Stomach (tissue), 4 donors: ENCODE data around the gene USP7.

Experiments
- POLR2A ChIP-seq, 4 donors: fragments of 450-650 bp; IDR thresholded peaks; one replicate each; pipeline ENCODE4 v1.6.1; 2016; ENCODE audit warnings: antibody characterized with exemption in 4 of 4, control low read depth in 2 of 4, mild to moderate bottlenecking in 1 of 4, moderate library complexity in 1 of 4
- POLR2AphosphoS5 ChIP-seq, 3 donors: sonication (generic); formaldehyde crosslinking; IDR thresholded peaks; one replicate each; pipeline ENCODE4 v1.6.1; 2016; ENCODE audit warnings: antibody characterized with exemption in 3 of 3
- TF ChIP-seq, protein P1 (sequence below), 7 experiments: fragments of 450-650 bp in 4 of 7; fragments of 200-600 bp in 3 of 7; sonication (generic) in 3 of 7; IDR thresholded peaks; one replicate each; pipeline ENCODE4 v1.5.1; 2016 to 2019; ENCODE audit warnings: antibody characterized with exemption in 7 of 7, control low read depth in 2 of 7, mild to moderate bottlenecking in 1 of 7

DNA sequence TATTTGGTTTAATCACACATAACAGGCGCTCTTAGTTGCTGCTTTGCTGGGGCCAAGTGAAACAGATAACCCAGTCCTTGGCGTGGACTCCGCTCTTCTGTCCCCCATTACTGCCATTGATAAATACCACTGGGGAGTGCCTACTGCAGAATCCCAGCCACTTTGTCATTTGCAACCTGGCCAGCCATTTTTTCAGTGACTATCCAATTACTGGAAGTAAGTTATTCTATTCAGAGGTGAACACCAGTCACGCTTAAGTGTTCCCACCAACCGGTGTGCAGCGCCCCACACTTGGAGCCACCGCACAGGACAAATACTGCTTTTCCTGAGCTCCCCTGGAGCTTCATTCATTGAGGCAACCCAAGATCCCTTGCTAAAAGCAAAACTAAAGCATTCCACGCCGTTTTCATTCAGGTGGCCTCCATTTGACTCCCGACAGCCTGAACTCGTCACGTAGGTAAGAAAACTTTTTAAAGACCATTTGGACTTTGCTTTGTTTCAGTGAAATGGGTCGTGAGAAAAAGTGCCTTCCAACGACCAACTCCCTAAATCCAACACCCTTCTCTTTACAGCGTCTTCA lies 1.8 kb downstream of the USP7 start:
- TF ChIP-seq, protein P1, sequence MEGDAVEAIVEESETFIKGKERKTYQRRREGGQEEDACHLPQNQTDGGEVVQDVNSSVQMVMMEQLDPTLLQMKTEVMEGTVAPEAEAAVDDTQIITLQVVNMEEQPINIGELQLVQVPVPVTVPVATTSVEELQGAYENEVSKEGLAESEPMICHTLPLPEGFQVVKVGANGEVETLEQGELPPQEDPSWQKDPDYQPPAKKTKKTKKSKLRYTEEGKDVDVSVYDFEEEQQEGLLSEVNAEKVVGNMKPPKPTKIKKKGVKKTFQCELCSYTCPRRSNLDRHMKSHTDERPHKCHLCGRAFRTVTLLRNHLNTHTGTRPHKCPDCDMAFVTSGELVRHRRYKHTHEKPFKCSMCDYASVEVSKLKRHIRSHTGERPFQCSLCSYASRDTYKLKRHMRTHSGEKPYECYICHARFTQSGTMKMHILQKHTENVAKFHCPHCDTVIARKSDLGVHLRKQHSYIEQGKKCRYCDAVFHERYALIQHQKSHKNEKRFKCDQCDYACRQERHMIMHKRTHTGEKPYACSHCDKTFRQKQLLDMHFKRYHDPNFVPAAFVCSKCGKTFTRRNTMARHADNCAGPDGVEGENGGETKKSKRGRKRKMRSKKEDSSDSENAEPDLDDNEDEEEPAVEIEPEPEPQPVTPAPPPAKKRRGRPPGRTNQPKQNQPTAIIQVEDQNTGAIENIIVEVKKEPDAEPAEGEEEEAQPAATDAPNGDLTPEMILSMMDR (IDR thresholded peaks at IDR 0.05), result no peak
- TF ChIP-seq POLR2AphosphoS5 (IDR thresholded peaks at IDR 0.05) (no peak), POLR2A (IDR thresholded peaks at IDR 0.05) (no peak)
